ENCODE data around the gene EXOC3L4. TPM values are rescaled to one million over a fixed set of nuclear protein-coding genes. Genes with fewer than 3 reads are reported as not detected.
A peak's percentile ranks its signal among the peaks of the same experiment; 100 is the strongest.
"Not testable (repeated sequence)": the region's sequence is repeated elsewhere in the genome, so short reads cannot be mapped to it uniquely, and the experiment has no call there.

EXOC3L4 gene
- total RNA-seq, 1 experiment from 2014 or later, result 1.4 TPM

DNA sequence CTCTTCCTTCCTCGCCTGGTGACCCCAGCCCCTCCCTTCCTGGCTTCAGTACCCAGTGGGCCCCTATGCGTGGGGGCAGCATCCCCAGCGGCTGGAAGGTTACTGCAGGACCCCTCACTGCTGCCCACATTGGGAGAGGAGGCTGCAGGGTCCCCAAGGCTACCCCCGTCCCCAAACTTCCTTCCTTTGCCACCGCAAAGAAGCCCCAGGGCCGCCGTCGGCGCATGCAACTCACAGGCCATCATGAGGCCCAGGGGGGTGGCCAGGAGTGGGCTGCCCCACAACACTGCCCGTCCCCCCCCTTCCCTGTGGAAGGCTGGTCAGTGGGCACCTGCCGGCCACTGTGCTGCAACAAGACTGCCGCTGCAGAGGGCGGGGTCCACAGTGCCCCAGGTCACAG lies 19.2 kb downstream of the EXOC3L4 start:
- CTCF ChIA-PET, result no interaction called here
- H2AFZ ChIP-seq (ENCODE audit: low read length), result no peak overlapping the region
- no peak overlapping the region for H3K27ac ChIP-seq (ENCODE audit: low read length)
- no peak overlapping the region for H3K9ac ChIP-seq (ENCODE audit: low read length)
- no peaks in the 10 kb centered on the region for H3K79me2 ChIP-seq (ENCODE audit: low read length)
- no peaks in the 10 kb centered on the region for H3K27me3 ChIP-seq (ENCODE audit: low read length)
- intact Hi-C loops (cut with micrococcal nuclease), result no loop called here
- H3K4me1 ChIP-seq (ENCODE audit: insufficient read depth, low read length), result peaks cover 26% of the 10 kb centered on the region
- no peaks in the 10 kb centered on the region for H3K9me2 ChIP-seq (replicated peaks; ENCODE audit: low read length)
- no peak overlapping the region for H3K4me2 ChIP-seq (ENCODE audit: low read length)
- DNase-seq (no peak), ATAC-seq (no peak)
- BruUV-seq (replicated peaks), result no TSS peak
- TF ChIP-seq EZH2phosphoT487 (IDR thresholded peaks at IDR 0.05; ENCODE audit: borderline replicate concordance, low read length), result no peak
- no peak for TF ChIP-seq EZH2 (IDR thresholded peaks at IDR 0.05; ENCODE audit: low read length, unreplicated experiment)
- TF ChIP-seq, protein P1, sequence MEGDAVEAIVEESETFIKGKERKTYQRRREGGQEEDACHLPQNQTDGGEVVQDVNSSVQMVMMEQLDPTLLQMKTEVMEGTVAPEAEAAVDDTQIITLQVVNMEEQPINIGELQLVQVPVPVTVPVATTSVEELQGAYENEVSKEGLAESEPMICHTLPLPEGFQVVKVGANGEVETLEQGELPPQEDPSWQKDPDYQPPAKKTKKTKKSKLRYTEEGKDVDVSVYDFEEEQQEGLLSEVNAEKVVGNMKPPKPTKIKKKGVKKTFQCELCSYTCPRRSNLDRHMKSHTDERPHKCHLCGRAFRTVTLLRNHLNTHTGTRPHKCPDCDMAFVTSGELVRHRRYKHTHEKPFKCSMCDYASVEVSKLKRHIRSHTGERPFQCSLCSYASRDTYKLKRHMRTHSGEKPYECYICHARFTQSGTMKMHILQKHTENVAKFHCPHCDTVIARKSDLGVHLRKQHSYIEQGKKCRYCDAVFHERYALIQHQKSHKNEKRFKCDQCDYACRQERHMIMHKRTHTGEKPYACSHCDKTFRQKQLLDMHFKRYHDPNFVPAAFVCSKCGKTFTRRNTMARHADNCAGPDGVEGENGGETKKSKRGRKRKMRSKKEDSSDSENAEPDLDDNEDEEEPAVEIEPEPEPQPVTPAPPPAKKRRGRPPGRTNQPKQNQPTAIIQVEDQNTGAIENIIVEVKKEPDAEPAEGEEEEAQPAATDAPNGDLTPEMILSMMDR (conservative IDR thresholded peaks at IDR 0.05; ENCODE audit: low read depth, low read length), result no peak
- no peaks in the 10 kb centered on the region for H3K9me3 ChIP-seq (ENCODE audit: low read length)
- no peaks in the 10 kb centered on the region for H3K36me3 ChIP-seq (ENCODE audit: low read depth, low read length)
- H3F3A ChIP-seq (ENCODE audit: low read length, unreplicated experiment), result no peaks in the 10 kb centered on the region
- H3K4me3 ChIP-seq (ENCODE audit: low read length), result no peak overlapping the region
- no peaks in the 10 kb centered on the region for H4K20me1 ChIP-seq (ENCODE audit: low read length)
- POLR2A ChIA-PET (ENCODE audit: unreplicated experiment), result no interaction called here

DNA sequence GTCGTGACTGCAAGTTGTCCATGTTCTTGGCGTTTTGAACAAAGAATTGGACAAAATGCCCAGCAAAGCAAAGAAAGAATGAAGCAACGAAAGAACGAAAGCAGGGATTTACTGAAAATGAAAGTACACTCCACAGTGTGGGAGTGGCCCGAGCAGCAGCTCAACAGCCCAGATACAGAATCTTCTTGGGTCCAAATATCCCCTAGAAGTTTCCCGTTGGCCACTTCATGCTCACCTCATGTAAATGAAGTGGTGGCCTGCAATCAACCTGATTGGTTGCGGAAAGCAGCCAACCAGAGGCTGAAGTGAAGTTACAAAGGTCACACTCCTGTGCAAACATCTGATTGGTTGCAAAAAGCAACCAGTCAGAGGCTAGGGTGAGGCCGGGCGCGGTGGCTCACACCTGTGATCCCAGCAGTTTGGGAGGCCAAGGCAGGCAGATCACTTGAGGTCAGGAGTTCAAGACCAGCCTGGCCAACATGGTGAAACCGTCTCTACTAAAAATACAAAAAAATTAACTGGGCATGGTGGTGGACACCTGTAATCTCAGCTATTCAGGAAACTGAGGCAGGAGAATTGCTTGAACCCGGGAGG lies 20.7 kb downstream of the EXOC3L4 start:
- CTCF ChIA-PET; H3K36me3 ChIP-seq (ENCODE audit: low read depth, low read length); H3K27ac ChIP-seq (ENCODE audit: low read length); H2AFZ ChIP-seq (ENCODE audit: low read length); H3K27me3 ChIP-seq (ENCODE audit: low read length); H3K9ac ChIP-seq (ENCODE audit: low read length); H3F3A ChIP-seq (ENCODE audit: low read length, unreplicated experiment); ATAC-seq; H3K4me2 ChIP-seq (ENCODE audit: low read length); intact Hi-C loops (cut with micrococcal nuclease); H3K9me2 ChIP-seq (replicated peaks; ENCODE audit: low read length); H3K79me2 ChIP-seq (ENCODE audit: low read length); POLR2A ChIA-PET (ENCODE audit: unreplicated experiment); BruUV-seq (replicated peaks); H4K20me1 ChIP-seq (ENCODE audit: low read length); H3K9me3 ChIP-seq (ENCODE audit: low read length); H3K4me3 ChIP-seq (ENCODE audit: low read length); DNase-seq: not testable (repeated sequence)
- H3K4me1 ChIP-seq (ENCODE audit: insufficient read depth, low read length), result peaks cover 19% of the 10 kb centered on the region

DNA sequence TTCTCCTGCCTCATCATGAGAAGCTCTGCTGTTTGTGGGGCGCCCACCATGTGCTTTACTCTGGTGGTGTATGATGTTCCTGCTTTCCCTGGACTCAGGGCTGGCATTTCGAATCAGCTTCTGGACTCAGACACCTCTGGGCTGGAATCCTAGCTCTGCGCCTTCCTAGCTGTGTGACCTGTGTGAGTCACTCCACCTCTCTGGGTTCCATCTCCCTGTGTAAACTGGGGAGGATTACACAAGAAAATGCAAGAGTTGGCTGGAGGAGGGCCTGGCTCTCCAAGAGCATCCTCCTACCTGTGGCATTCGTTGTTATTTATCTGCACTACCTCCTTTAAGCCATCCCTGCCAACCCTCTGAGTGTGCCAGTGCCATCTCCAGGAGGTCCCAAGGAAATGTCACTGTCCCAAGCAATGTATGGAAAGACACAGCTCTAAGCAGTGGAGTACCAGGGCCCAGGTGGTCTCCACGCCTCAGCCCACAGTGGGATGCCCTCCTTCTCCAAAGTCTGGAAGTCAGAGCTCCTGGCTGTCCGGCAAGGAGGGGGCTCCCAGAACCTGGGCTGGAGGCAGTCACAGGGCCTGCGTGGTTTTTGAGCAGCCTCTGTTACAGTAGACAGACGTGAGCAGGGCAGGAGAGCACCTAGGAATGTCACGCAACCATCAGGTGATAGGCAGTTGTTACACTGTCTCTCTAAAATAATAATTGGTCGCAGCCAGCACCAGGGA lies 21.5 kb downstream of the EXOC3L4 start:
- ChIA-PET POLR2A (ENCODE audit: unreplicated experiment) (no interaction called here), CTCF (no interaction called here)
- no TSS peak for BruUV-seq (replicated peaks)
- Histone ChIP-seq H3K36me3 (ENCODE audit: low read depth, low read length) (no peaks in the 10 kb centered on the region), H3F3A (ENCODE audit: low read length, unreplicated experiment) (no peaks in the 10 kb centered on the region), H3K9ac (ENCODE audit: low read length) (no peak overlapping the region), H3K27ac (ENCODE audit: low read length) (no peak overlapping the region), H3K9me2 (replicated peaks; ENCODE audit: low read length) (no peaks in the 10 kb centered on the region), H3K4me3 (ENCODE audit: low read length) (no peak overlapping the region), H3K4me1 (ENCODE audit: insufficient read depth, low read length) (peaks cover 11% of the 10 kb centered on the region), H3K27me3 (ENCODE audit: low read length) (no peaks in the 10 kb centered on the region), H2AFZ (ENCODE audit: low read length) (no peak overlapping the region), H3K79me2 (ENCODE audit: low read length) (no peaks in the 10 kb centered on the region), H4K20me1 (ENCODE audit: low read length) (no peaks in the 10 kb centered on the region), H3K9me3 (ENCODE audit: low read length) (no peaks in the 10 kb centered on the region), H3K4me2 (ENCODE audit: low read length) (no peak overlapping the region)
- ATAC-seq, result peak; percentile 58
- DNase-seq, result peak; percentile 75
- intact Hi-C loops (cut with micrococcal nuclease), result no loop called here
- TF ChIP-seq EZH2 (IDR thresholded peaks at IDR 0.05; ENCODE audit: low read length, unreplicated experiment) (no peak), EZH2phosphoT487 (IDR thresholded peaks at IDR 0.05; ENCODE audit: borderline replicate concordance, low read length) (no peak)
- TF ChIP-seq, protein P1 (conservative IDR thresholded peaks at IDR 0.05; ENCODE audit: low read depth, low read length), result no peak
